PC-9 (cell line): ENCODE data around the gene SLC5A7. TPM values are rescaled to one million over a fixed set of nuclear protein-coding genes. Genes with fewer than 3 reads are reported as not detected.

Experiments used
- BruUV-seq: library from RNA; stranded (reverse); fragments of 400-500 nt; replicated peaks from 2 replicates; lab custom pipeline; 2021; lab: Mats Ljungman, UMichigan
- CTCF ChIA-PET: fragments of 300-600 bp; sonication (Branson Sonifier 250); formaldehyde crosslinking; loops from one replicate; lab custom pipeline; 2022; ENCODE audit warnings: antibody characterized with exemption; lab: Charles Lee
- POLR2A ChIA-PET: fragments of 300-600 bp; sonication (Branson Sonifier 250); formaldehyde crosslinking; loops from one replicate; lab custom pipeline; 2022; ENCODE audit warnings: antibody characterized with exemption; ENCODE audit not compliant: unreplicated experiment; lab: Charles Lee
- DNase-seq, 2 experiments: peaks; one replicate each; pipeline versions ENCODE4 v3.0.0 to v3.0.0-alpha.2; 2015 to 2022; ENCODE audit warnings: mixed read lengths in 1 of 2
- H2AFZ ChIP-seq: fragments of 200-600 bp; sonication (generic); 2 replicates; pipeline ENCODE4 v1.8.1; 2017; ENCODE audit warnings: antibody characterized with exemption
- H3F3A ChIP-seq: fragments of 200-600 bp; sonication (generic); 2 replicates; pipeline ENCODE4 v1.8.1; 2017; ENCODE audit warnings: antibody characterized with exemption, mild to moderate bottlenecking, low read depth; ENCODE audit not compliant: insufficient read depth
- H3K27ac ChIP-seq: fragments of 200-600 bp; sonication (generic); 2 replicates; pipeline ENCODE4 v1.6.1; 2016; ENCODE audit warnings: mixed run types
- H3K27me3 ChIP-seq: fragments of 200-600 bp; sonication (generic); 2 replicates; pipeline ENCODE4 v1.6.1; 2016; ENCODE audit warnings: low read depth, mixed run types; ENCODE audit not compliant: insufficient read depth
- H3K36me3 ChIP-seq: fragments of 200-600 bp; sonication (generic); 2 replicates; pipeline ENCODE4 v1.6.1; 2016; ENCODE audit warnings: low read depth, mixed run types
- H3K4me1 ChIP-seq: fragments of 200-600 bp; sonication (generic); replicated peaks from 2 replicates; pipeline ENCODE4 v1.6.1; 2016; ENCODE audit warnings: mixed run types; ENCODE audit not compliant: insufficient read depth
- H3K4me2 ChIP-seq: fragments of 200-600 bp; sonication (generic); 2 replicates; pipeline ENCODE4 v1.6.1; 2017; ENCODE audit warnings: mixed run types
- H3K4me3 ChIP-seq: fragments of 200-600 bp; sonication (generic); 2 replicates; pipeline ENCODE4 v1.6.1; 2016; ENCODE audit warnings: mixed run types
- H3K79me2 ChIP-seq: fragments of 200-600 bp; sonication (generic); 2 replicates; pipeline ENCODE4 v1.6.1; 2017; ENCODE audit warnings: low read depth, mixed run types
- H3K9me2 ChIP-seq: fragments of 200-600 bp; sonication (generic); 2 replicates; pipeline ENCODE4 v1.8.1; 2017; ENCODE audit warnings: mild to moderate bottlenecking; ENCODE audit not compliant: insufficient read depth
- H3K9me3 ChIP-seq: fragments of 200-600 bp; sonication (generic); 2 replicates; pipeline ENCODE4 v1.8.1; 2016; ENCODE audit warnings: low read depth; ENCODE audit not compliant: insufficient read depth
- H4K20me1 ChIP-seq: fragments of 200-600 bp; sonication (generic); 2 replicates; pipeline ENCODE4 v1.8.1; 2017; ENCODE audit not compliant: insufficient read depth
- EZH2 ChIP-seq: fragments of 200-600 bp; sonication (generic); IDR thresholded peaks from 2 replicates; pipeline ENCODE4 v1.8.0; 2017; ENCODE audit warnings: antibody characterized with exemption, low read depth
- intact Hi-C: fragments of 100-400 bp; cut with micrococcal nuclease; formaldehyde crosslinking; loops from one replicate; pipeline ENCODE4 v1.10.0; 2022; ENCODE audit not compliant: unreplicated experiment
- total RNA-seq: library from RNA; stranded (reverse); gene quantifications from 2 replicates; pipeline ENCODE4 v1.2.3, GENCODE V29; 2021
- TF ChIP-seq, protein P1 (sequence below): fragments of 200-600 bp; sonication (generic); conservative IDR thresholded peaks from 2 replicates; pipeline ENCODE4 v1.6.1; 2017; ENCODE audit warnings: mixed run types, antibody characterized with exemption, mild to moderate bottlenecking, moderate library complexity

Gene SLC5A7
- total RNA-seq, 1 experiment from 2014 or later = not detected

DNA sequence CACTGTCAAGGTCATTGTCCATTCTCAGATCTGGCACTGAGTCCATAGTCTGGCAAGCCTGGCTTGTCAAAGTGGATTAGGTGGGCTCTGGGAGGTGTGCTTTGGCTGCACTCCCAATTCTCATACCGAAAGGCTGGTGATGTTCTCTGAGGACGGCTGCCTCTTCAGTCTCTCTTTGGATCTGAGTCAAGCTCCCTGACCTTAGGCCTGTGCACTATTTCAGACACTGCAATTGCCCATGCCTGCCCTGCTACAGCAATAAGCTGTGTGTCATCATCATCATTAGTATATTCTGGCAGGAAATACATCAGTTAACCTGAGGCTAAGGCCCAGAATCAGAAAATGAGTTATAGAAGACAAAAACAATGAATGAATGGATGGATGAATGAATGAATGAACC is 1.6 kb upstream of the SLC5A7 start:
- intact Hi-C loops = no loop called here
- BruUV-seq = no TSS peak
- ChIA-PET CTCF (no interaction called here), POLR2A (no interaction called here)
- Histone ChIP-seq H3K27ac (no peak overlapping the region), H3K4me3 (no peak overlapping the region), H3K4me1 (no peaks in the 10 kb centered on the region), H3K9me2 (no peaks in the 10 kb centered on the region), H3K27me3 (peaks cover 6% of the 10 kb centered on the region; the same call in 1 of the 2 replicates), H3F3A (no peaks in the 10 kb centered on the region), H3K36me3 (no peaks in the 10 kb centered on the region), H2AFZ (no peak overlapping the region), H3K4me2 (no peak overlapping the region), H4K20me1 (no peaks in the 10 kb centered on the region), H3K79me2 (no peaks in the 10 kb centered on the region), H3K9me3 (no peaks in the 10 kb centered on the region)
- no peak for DNase-seq
- TF ChIP-seq EZH2 = no peak
- TF ChIP-seq, protein P1, sequence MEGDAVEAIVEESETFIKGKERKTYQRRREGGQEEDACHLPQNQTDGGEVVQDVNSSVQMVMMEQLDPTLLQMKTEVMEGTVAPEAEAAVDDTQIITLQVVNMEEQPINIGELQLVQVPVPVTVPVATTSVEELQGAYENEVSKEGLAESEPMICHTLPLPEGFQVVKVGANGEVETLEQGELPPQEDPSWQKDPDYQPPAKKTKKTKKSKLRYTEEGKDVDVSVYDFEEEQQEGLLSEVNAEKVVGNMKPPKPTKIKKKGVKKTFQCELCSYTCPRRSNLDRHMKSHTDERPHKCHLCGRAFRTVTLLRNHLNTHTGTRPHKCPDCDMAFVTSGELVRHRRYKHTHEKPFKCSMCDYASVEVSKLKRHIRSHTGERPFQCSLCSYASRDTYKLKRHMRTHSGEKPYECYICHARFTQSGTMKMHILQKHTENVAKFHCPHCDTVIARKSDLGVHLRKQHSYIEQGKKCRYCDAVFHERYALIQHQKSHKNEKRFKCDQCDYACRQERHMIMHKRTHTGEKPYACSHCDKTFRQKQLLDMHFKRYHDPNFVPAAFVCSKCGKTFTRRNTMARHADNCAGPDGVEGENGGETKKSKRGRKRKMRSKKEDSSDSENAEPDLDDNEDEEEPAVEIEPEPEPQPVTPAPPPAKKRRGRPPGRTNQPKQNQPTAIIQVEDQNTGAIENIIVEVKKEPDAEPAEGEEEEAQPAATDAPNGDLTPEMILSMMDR = no peak

GRCh38 chr2:107988108-107988507 is 1.8 kb downstream of the SLC5A7 start:
- no TSS peak for BruUV-seq
- Histone ChIP-seq H4K20me1 (no peaks in the 10 kb centered on the region), H3K27ac (no peak overlapping the region), H3K4me1 (peaks cover 16% of the 10 kb centered on the region), H3K79me2 (no peaks in the 10 kb centered on the region), H3K4me2 (no peak overlapping the region), H3K36me3 (no peaks in the 10 kb centered on the region), H2AFZ (no peak overlapping the region), H3K27me3 (peaks cover 6% of the 10 kb centered on the region; the same call in 1 of the 2 replicates), H3F3A (no peaks in the 10 kb centered on the region), H3K9me2 (no peaks in the 10 kb centered on the region), H3K4me3 (no peak overlapping the region), H3K9me3 (no peaks in the 10 kb centered on the region)
- DNase-seq = no peak
- TF ChIP-seq, protein P1 = no peak
- no peak for TF ChIP-seq EZH2
- intact Hi-C loops = no loop called here
- ChIA-PET CTCF (no interaction called here), POLR2A (no interaction called here)

GRCh38 chr2:107989445-107989844 is 3.1 kb downstream of the SLC5A7 start:
- no TSS peak for BruUV-seq
- no peak overlapping the region for H3K4me2 ChIP-seq
- no peaks in the 10 kb centered on the region for H3K36me3 ChIP-seq
- intact Hi-C loops = no loop called here
- H4K20me1 ChIP-seq = no peaks in the 10 kb centered on the region
- peaks cover 16% of the 10 kb centered on the region for H3K4me1 ChIP-seq
- H3K9me3 ChIP-seq = no peaks in the 10 kb centered on the region
- H3K9me2 ChIP-seq = no peaks in the 10 kb centered on the region
- no peak overlapping the region for H2AFZ ChIP-seq
- H3K27ac ChIP-seq = no peak overlapping the region
- peaks cover 6% of the 10 kb centered on the region; the same call in 1 of the 2 replicates for H3K27me3 ChIP-seq
- H3F3A ChIP-seq = no peaks in the 10 kb centered on the region
- H3K4me3 ChIP-seq = no peak overlapping the region
- no peak for DNase-seq
- ChIA-PET CTCF (no interaction called here), POLR2A (no interaction called here)
- no peaks in the 10 kb centered on the region for H3K79me2 ChIP-seq
- TF ChIP-seq EZH2 = no peak
- TF ChIP-seq, protein P1 = no peak
